H1 (cell line): ENCODE measurements around the gene DNAJC17. TPM values are rescaled to one million over a fixed set of nuclear protein-coding genes. Genes with fewer than 3 reads are reported as not detected.

Source experiments
- CTCF ChIA-PET: fragments of 300-600 bp; sonication (Branson Sonifier 250); formaldehyde crosslinking; loops from one replicate; lab custom pipeline; 2021; ENCODE audit not compliant: partially characterized antibody; lab: Charles Lee
- POLR2A ChIA-PET: fragments of 300-600 bp; sonication (Branson Sonifier 250); formaldehyde crosslinking; loops from one replicate; lab custom pipeline; 2021; ENCODE audit warnings: inconsistent platforms; ENCODE audit not compliant: partially characterized antibody; lab: Charles Lee
- DNase-seq, 2 experiments: peaks; one replicate each; pipeline versions ENCODE4 v3.0.0 to v3.0.0-alpha.2; 2010 to 2022; ENCODE audit warnings: low spot score in 2 of 2, low read depth in 1 of 2, mixed read lengths in 1 of 2
- FAIRE-seq: peaks from 2 replicates; lab custom pipeline; 2011; peaks lifted over from hg19 to GRCh38; lab: Jason Lieb, UNC
- H2AFZ ChIP-seq: 2 replicates; pipeline ENCODE4 v1.8.1; 2012; ENCODE audit warnings: low read length, inconsistent platforms
- H2AK5ac ChIP-seq: 2 replicates; pipeline ENCODE4 v1.6.1; 2013; ENCODE audit warnings: low read depth, low read length
- H2BK120ac ChIP-seq: replicated peaks from 2 replicates; pipeline ENCODE3; 2013; ENCODE audit warnings: low read depth, low read length, inconsistent platforms
- H2BK12ac ChIP-seq: 2 replicates; pipeline ENCODE4 v1.6.1; 2013; ENCODE audit warnings: low read depth, low read length
- H2BK15ac ChIP-seq: 2 replicates; pipeline ENCODE4 v1.6.1; 2013; ENCODE audit warnings: low read length
- H2BK20ac ChIP-seq: 2 replicates; pipeline ENCODE4 v1.6.1; 2013; ENCODE audit warnings: low read length
- H2BK5ac ChIP-seq: 2 replicates; pipeline ENCODE4 v1.6.1; 2013; ENCODE audit warnings: low read depth, low read length
- H3K14ac ChIP-seq: 2 replicates; pipeline ENCODE4 v1.6.1; 2013; ENCODE audit warnings: inconsistent platforms; ENCODE audit not compliant: insufficient read length
- H3K18ac ChIP-seq: 2 replicates; pipeline ENCODE4 v1.6.1; 2013; ENCODE audit warnings: low read length; ENCODE audit errors: extremely low read depth
- H3K23ac ChIP-seq: 2 replicates; pipeline ENCODE4 v1.6.1; 2013; ENCODE audit warnings: inconsistent platforms; ENCODE audit not compliant: insufficient read length
- H3K23me2 ChIP-seq: 2 replicates; pipeline ENCODE4 v1.6.1; 2013; ENCODE audit warnings: low read depth, low read length
- H3K27ac ChIP-seq: 2 replicates; pipeline ENCODE4 v1.6.1; 2011; ENCODE audit warnings: low read depth, low read length, inconsistent platforms
- H3K27me3 ChIP-seq, 4 experiments: replicated peaks in 1 of 4; 1 replicate in 1 of 4; 2 replicates in 3 of 4; pipeline versions ENCODE4 v1.6.1 to v1.8.1; 2011 to 2013; ENCODE audit warnings: low read length in 3 of 4, mild to moderate bottlenecking in 3 of 4, inconsistent platforms in 2 of 4, mixed read lengths in 2 of 4, moderate library complexity in 1 of 4; ENCODE audit not compliant: control insufficient read depth in 3 of 4, insufficient read depth in 3 of 4; ENCODE audit errors: extremely low read depth in 1 of 4
- H3K36me3 ChIP-seq, 4 experiments: 2 replicates each; pipeline versions ENCODE4 v1.6.1 to v1.8.1; 2011 to 2013; ENCODE audit warnings: mild to moderate bottlenecking in 4 of 4, low read length in 3 of 4, moderate library complexity in 2 of 4, control low read depth in 1 of 4, inconsistent platforms in 1 of 4; ENCODE audit not compliant: insufficient read depth in 4 of 4, control insufficient read depth in 2 of 4
- H3K4ac ChIP-seq: replicated peaks from 2 replicates; pipeline ENCODE3; 2013; ENCODE audit warnings: low read length, low read depth, mixed read lengths, inconsistent platforms; ENCODE audit not compliant: insufficient read length
- H3K4me1 ChIP-seq, 4 experiments: replicated peaks in 1 of 4; 1 replicate in 1 of 4; 2 replicates in 3 of 4; pipeline versions ENCODE4 v1.6.1 to v1.8.1; 2011 to 2013; ENCODE audit warnings: low read length in 3 of 4, inconsistent platforms in 2 of 4, mixed read lengths in 1 of 4; ENCODE audit not compliant: insufficient read depth in 4 of 4, control insufficient read depth in 3 of 4
- H3K4me2 ChIP-seq, 2 experiments: 2 replicates each; pipeline versions ENCODE4 v1.6.1 to v1.8.1; 2011 to 2013; ENCODE audit warnings: low read depth in 2 of 2, low read length in 2 of 2, control low read depth in 1 of 2, inconsistent platforms in 1 of 2, mild to moderate bottlenecking in 1 of 2; ENCODE audit not compliant: insufficient read depth in 1 of 2
- H3K4me3 ChIP-seq, 4 experiments: fragments of 200-600, 300-600 bp in 1 of 4; sonication (generic), shearing (Covaris generic), sonication (Bioruptor Twin) in 1 of 4; 2 replicates each; pipeline versions ENCODE4 v1.5.1 to v1.8.1; 2011 to 2016; ENCODE audit warnings: low read length in 4 of 4, low read depth in 3 of 4, control low read depth in 2 of 4, inconsistent platforms in 2 of 4, mild to moderate bottlenecking in 2 of 4, mixed read lengths in 1 of 4, moderate library complexity in 1 of 4; ENCODE audit not compliant: insufficient read depth in 2 of 4; ENCODE audit errors: extremely low read depth in 1 of 4
- H3K56ac ChIP-seq: replicated peaks from 2 replicates; pipeline ENCODE3; 2013; ENCODE audit warnings: low read depth, mild to moderate bottlenecking, mixed read lengths, low read length, inconsistent platforms; ENCODE audit not compliant: insufficient read length
- H3K79me1 ChIP-seq: 2 replicates; pipeline ENCODE4 v1.6.1; 2013; ENCODE audit warnings: low read depth, low read length, control low read depth
- H3K79me2 ChIP-seq, 2 experiments: 2 replicates each; pipeline versions ENCODE4 v1.6.1 to v1.8.1; 2012 to 2013; ENCODE audit warnings: low read length in 2 of 2, mild to moderate bottlenecking in 2 of 2, inconsistent platforms in 1 of 2; ENCODE audit not compliant: insufficient read depth in 2 of 2, control insufficient read depth in 1 of 2
- H3K9ac ChIP-seq, 4 experiments: replicated peaks in 1 of 4; 1 replicate in 1 of 4; 2 replicates in 3 of 4; pipeline versions ENCODE4 v1.6.1 to v1.8.1; 2011 to 2013; ENCODE audit warnings: low read depth in 3 of 4, low read length in 3 of 4, control low read depth in 2 of 4, mild to moderate bottlenecking in 2 of 4, moderate library complexity in 2 of 4, inconsistent platforms in 1 of 4; ENCODE audit errors: extremely low read depth in 1 of 4
- H3K9me3 ChIP-seq, 2 experiments: 2 replicates each; pipeline versions ENCODE4 v1.6.1 to v1.8.1; 2012 to 2013; ENCODE audit warnings: mild to moderate bottlenecking in 2 of 2, moderate library complexity in 2 of 2, control low read depth in 1 of 2, inconsistent platforms in 1 of 2, low read depth in 1 of 2, low read length in 1 of 2, mixed read lengths in 1 of 2; ENCODE audit not compliant: insufficient read depth in 2 of 2
- H4K20me1 ChIP-seq, 2 experiments: replicated peaks in 1 of 2; 2 replicates each; pipeline versions ENCODE3 to v1.8.1; 2011 to 2013; ENCODE audit warnings: inconsistent platforms in 2 of 2, low read length in 2 of 2, mild to moderate bottlenecking in 1 of 2; ENCODE audit not compliant: insufficient read depth in 2 of 2, control insufficient read depth in 1 of 2
- H4K5ac ChIP-seq: 2 replicates; pipeline ENCODE4 v1.6.1; 2013; ENCODE audit warnings: low read length, low read depth, mixed read lengths, inconsistent platforms; ENCODE audit not compliant: insufficient read length
- H4K8ac ChIP-seq: 2 replicates; pipeline ENCODE4 v1.8.0; 2013; ENCODE audit warnings: mild to moderate bottlenecking, moderate library complexity, low read length, inconsistent platforms; ENCODE audit not compliant: insufficient read depth; ENCODE audit errors: extremely low read depth
- H4K91ac ChIP-seq: replicated peaks from 2 replicates; pipeline ENCODE3; 2013; ENCODE audit warnings: low read length, mixed read lengths, inconsistent platforms; ENCODE audit not compliant: insufficient read length
- SRF ChIP-seq: IDR thresholded peaks from 2 replicates; pipeline ENCODE4 v1.6.1; 2011; ENCODE audit warnings: mild to moderate bottlenecking, low read depth, low read length, moderate library complexity
- WGBS, 2 experiments: shearing (Covaris generic) in 1 of 2; methylation state at CpG; one replicate each; pipeline versions ENCODE4 v1.1.6 to v1.1.7; 2013 to 2015; ENCODE audit warnings: low lambda C conversion rate in 2 of 2, mixed read lengths in 2 of 2, inconsistent platforms in 1 of 2, low coverage in 1 of 2, missing lambda C conversion rate in 1 of 2; ENCODE audit not compliant: insufficient replicate concordance in 2 of 2, insufficient coverage in 1 of 2, insufficient read length in 1 of 2; ENCODE audit errors: extremely low coverage in 1 of 2, missing lambda C conversion rate in 1 of 2; 5-methylcytosine and 5-hydroxymethylcytosine counted together
- polyA plus RNA-seq, 7 experiments: library from polyadenylated mRNA; depleted of rRNA in 3 of 7; stranded (reverse) in 5 of 7; unstranded in 2 of 7; fragments of >200 nt in 5 of 7; fragments of 200-250 nt in 2 of 7; gene quantifications; 1 replicate in 5 of 7; 2 replicates in 1 of 7; 4 replicates in 1 of 7; pipeline versions ENCODE4 v1.2.1 to v1.2.3, GENCODE V29; 2011 to 2013; ENCODE audit warnings: missing spikeins in 2 of 7, mixed read lengths in 2 of 7
- total RNA-seq: library from RNA; stranded (reverse); fragmentation: NEBNext Ultra II Directional; extraction: Animal tissue kit (Norgen Biotek cat#: 25700); gene quantifications from 2 replicates; pipeline ENCODE4 v1.2.1, GENCODE V29; 2021

The DNAJC17 gene
- total and polyA plus RNA-seq, 2 of the 8 experiments (the other 6 are each of a cell fraction or from before 2014, with no cell fraction given): 39.5 to 45.4 TPM

DNA sequence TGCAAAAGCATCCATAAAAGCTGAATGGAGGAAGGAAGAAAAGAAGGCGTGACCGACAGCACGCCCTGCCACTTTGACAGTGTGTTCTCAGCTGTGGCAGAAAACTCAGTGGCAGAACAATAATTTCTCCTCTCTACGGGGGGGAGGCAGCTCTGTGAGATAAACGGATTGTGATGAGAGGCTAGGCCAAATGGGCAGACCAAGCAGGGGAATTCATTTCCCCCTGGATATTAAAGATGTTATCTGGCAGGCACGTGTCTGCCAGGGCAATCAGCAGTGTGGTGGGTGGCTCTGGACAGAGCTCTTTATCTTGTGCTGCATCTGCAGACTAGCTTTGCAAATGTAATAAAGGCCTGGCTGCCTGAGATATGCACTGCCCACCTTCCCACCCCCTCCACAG, 50.3 kb downstream of the DNAJC17 start:
- H2BK15ac ChIP-seq: no peak overlapping the region
- H3K4me2 ChIP-seq: no peak overlapping the region
- H3K23ac ChIP-seq: no peak overlapping the region
- 94% methylated on average over 6 of the region's 6 CpGs; no CpG with 5 or more reads in 1 of the 2 experiments for WGBS, 2 experiments
- H3K4ac ChIP-seq: peak overlapping the region; percentile 57
- DNase-seq (no peak), FAIRE-seq (no peak)
- H4K5ac ChIP-seq: no peak overlapping the region
- H3K9ac ChIP-seq: no peak overlapping the region; a peak in 1 of 7 replicates
- H3K79me2 ChIP-seq: peaks cover 0 to 18% of the 10 kb centered on the region in 2 experiments; a peak in 2 of 4 replicates
- H3K4me3 ChIP-seq: no peak overlapping the region
- ChIA-PET POLR2A (interaction anchor here (0.6 to 1.9 kb wide), 9 partner anchors 8 to 212 kb away, joined by 3 to 6 read pairs (median 3); partner anchors contain the start of genes GCHFR and SPINT1), CTCF (interaction anchor here (0.9 to 2.9 kb wide), 7 partner anchors 10 to 166 kb away, joined by 3 to 10 read pairs (median 7); no protein-coding TSS in a partner anchor)
- H4K20me1 ChIP-seq: no peaks in the 10 kb centered on the region
- no peak overlapping the region for H3K18ac ChIP-seq
- no peak for TF ChIP-seq SRF
- peak overlapping the region; percentile 66; the same call in 1 of the 2 replicates for H2BK20ac ChIP-seq
- H3K4me1 ChIP-seq: 0 out of 7 replicates have a peak, but pooled peaks cover 0 to 2% (median under 1%) of the 10 kb centered on the region in 4 experiments
- H3K36me3 ChIP-seq: no peaks in the 10 kb centered on the region
- no peak overlapping the region for H2BK120ac ChIP-seq
- no peak overlapping the region for H3K56ac ChIP-seq
- H3K9me3 ChIP-seq: no peaks in the 10 kb centered on the region
- no peak overlapping the region for H2AK5ac ChIP-seq
- no peak overlapping the region for H3K14ac ChIP-seq
- H3K23me2 ChIP-seq: peaks cover 5% of the 10 kb centered on the region; the same call in 1 of the 2 replicates
- H3K79me1 ChIP-seq: peaks cover under 1% of the 10 kb centered on the region; the same call in 1 of the 2 replicates
- no peak overlapping the region; the same call in 1 of the 2 replicates for H4K8ac ChIP-seq
- no peaks in the 10 kb centered on the region for H3K27me3 ChIP-seq
- peak overlapping the region; percentile 65 for H4K91ac ChIP-seq
- H3K27ac ChIP-seq: no peak overlapping the region
- H2AFZ ChIP-seq: peak overlapping the region; percentile 24; the same call in 1 of the 2 replicates
- H2BK5ac ChIP-seq: no peak overlapping the region
- peak overlapping the region; percentile 45 for H2BK12ac ChIP-seq
